Activated CD4-positive, alpha-beta T cell treated with anti-CD3 and anti-CD28 coated beads, Interleukin-2, amount 10 ng/mL, durations not matched to agents 7 days and 5 days (primary cell): ENCODE results near the gene ABCG4. TPM values are rescaled to one million over a fixed set of nuclear protein-coding genes. Genes with fewer than 3 reads are reported as not detected.

ENCODE experiments used
- CTCF ChIA-PET: fragments of 350-600 bp; sonication (Branson Sonifier 250); formaldehyde crosslinking; loops from one replicate; lab custom pipeline; 2021; ENCODE audit warnings: antibody characterized with exemption; lab: Charles Lee
- POLR2A ChIA-PET: fragments of 350-600 bp; sonication (Branson Sonifier 250); formaldehyde crosslinking; loops from one replicate; lab custom pipeline; 2021; ENCODE audit warnings: antibody characterized with exemption; lab: Charles Lee
- DNase-seq: peaks from one replicate; pipeline ENCODE4 v3.0.0-alpha.2; 2020
- H3K27ac Mint-ChIP-seq: one replicate; pipeline ENCODE4 v1.8.0; 2021; ENCODE audit warnings: mild to moderate bottlenecking, moderate library complexity, mixed read lengths
- H3K27me3 Mint-ChIP-seq: one replicate; pipeline ENCODE4 v1.8.0; 2021; ENCODE audit warnings: mixed read lengths
- H3K36me3 Mint-ChIP-seq: one replicate; pipeline ENCODE4 v1.8.0; 2021; ENCODE audit warnings: low read depth, mixed read lengths
- H3K4me1 Mint-ChIP-seq: one replicate; pipeline ENCODE4 v1.8.0; 2021; ENCODE audit warnings: mixed read lengths
- H3K4me3 Mint-ChIP-seq: one replicate; pipeline ENCODE4 v1.8.0; 2021; ENCODE audit warnings: mild to moderate bottlenecking, moderate library complexity, mixed read lengths
- H3K9me3 Mint-ChIP-seq: one replicate; pipeline ENCODE4 v1.8.0; 2021; ENCODE audit warnings: mixed read lengths
- total RNA-seq, 2 experiments: library from RNA; stranded (reverse); gene quantifications; one replicate each; pipeline ENCODE4 v1.2.3, GENCODE V29; 2021

ABCG4 gene
- total RNA-seq, 2 experiments from 2014 or later: 0.15 TPM; not detected in 1

DNA sequence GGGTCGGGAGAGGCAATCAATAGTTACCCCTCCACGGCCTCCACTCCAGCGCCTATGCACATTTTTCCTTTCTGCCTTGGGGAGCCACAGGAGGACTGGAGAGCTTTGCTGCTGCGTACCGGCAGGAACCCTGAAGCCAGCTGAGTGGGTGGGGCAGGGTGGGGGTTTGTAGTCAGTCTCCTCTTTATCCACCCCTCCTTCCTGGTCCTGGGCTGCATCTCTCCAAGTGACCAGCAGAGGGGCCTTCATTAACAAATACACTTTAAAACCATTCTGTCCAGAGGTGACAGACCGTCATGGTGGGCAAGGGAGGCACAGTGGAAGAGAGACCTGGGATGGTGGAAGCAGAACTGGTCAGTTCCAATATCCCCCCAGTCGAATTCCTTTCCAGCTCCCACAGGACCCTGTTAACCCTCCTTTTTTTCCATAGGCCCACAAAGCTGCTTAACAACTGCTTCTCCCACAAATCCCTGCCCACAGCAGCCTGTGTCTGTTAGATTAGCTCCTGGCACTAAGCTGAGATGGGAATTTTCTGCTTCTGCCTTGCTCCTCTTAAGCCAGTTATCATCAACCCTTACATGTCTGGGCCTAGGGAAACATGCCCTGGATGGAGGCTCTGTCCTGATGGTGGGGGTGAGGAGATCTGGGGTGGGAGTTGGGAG lies 3.9 kb upstream of the ABCG4 start:
- H3K4me3 Mint-ChIP-seq: no peak overlapping the region
- peaks cover 8% of the 10 kb centered on the region for H3K4me1 Mint-ChIP-seq
- POLR2A ChIA-PET: no interaction called here
- peak; percentile 34 for DNase-seq
- peaks cover 46% of the 10 kb centered on the region for H3K27me3 Mint-ChIP-seq
- no peak overlapping the region for H3K27ac Mint-ChIP-seq
- no peaks in the 10 kb centered on the region for H3K9me3 Mint-ChIP-seq
- no peaks in the 10 kb centered on the region for H3K36me3 Mint-ChIP-seq
- CTCF ChIA-PET: interaction anchor here (0.7 to 2.1 kb wide), 9 partner anchors 8 to 122 kb away, joined by 3 to 7 read pairs (median 3); no protein-coding TSS in a partner anchor

DNA sequence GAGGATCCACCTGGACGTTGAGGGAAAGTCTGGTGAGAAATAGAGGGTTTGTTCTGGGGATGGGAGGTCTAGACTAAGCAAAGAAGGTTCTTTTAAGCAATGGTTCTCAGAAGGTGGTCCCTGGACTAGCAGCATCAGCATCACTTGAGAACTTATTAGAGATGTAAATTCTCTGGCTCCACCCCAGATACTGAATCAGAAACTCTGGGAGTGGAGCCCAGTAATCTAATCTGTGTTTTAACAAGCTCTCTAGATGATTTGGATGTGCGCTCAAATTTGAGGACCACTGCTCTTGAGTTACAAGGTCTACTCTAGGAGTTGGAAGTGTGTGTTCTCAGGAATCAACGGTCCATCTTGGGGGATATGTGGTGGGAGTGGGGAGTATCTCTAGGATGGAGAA lies 3.3 kb upstream of the ABCG4 start:
- ChIA-PET CTCF (interaction anchor here (0.7 to 1.9 kb wide), 7 partner anchors 9 to 121 kb away, joined by 3 to 7 read pairs (median 3); no protein-coding TSS in a partner anchor), POLR2A (no interaction called here)
- Mint-ChIP-seq H3K9me3 (no peaks in the 10 kb centered on the region), H3K4me1 (peaks cover 8% of the 10 kb centered on the region), H3K4me3 (no peak overlapping the region), H3K27ac (no peak overlapping the region), H3K36me3 (no peaks in the 10 kb centered on the region), H3K27me3 (peaks cover 52% of the 10 kb centered on the region)
- no peak for DNase-seq

DNA sequence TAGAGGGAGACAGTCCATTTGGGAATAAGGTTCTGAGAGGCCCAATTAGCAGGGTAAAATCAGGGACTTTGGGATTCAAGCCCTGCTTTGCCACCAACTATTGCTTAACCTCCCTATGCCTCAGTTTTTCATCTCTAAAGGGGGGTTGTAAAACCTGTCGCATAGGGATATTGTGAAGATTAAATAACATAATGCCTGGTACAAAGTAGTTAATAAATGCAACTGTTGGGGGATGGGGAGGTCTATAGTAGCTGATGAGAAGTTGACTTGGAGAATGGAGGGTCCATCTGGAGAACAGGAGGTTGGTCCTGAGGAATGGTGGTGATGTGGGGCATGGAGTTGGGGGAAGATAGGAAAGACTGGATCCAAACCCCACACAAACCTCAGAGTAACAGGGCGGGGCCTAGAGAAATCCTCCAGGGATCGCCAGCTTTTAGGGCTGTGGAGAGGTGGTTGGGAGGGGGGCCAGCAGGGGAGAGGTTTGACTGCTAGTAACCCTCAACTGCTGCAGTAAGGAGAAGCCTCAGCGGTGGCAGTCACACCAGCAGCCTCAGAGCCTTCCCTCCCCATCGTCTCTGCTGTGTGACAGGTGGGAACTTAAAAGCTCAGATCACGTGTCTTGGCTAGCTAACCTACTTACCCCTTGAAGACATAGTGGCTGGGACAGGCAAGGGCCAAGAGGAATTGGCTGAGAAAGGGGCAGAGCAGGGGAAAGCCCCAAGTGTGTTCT lies 1.1 kb upstream of the ABCG4 start:
- CTCF ChIA-PET: interaction anchor here (0.7 to 1.6 kb wide), 5 partner anchors 10 to 233 kb away, joined by 3 to 7 read pairs (median 3); no protein-coding TSS in a partner anchor
- Mint-ChIP-seq H3K4me3 (peak overlapping the region; percentile 45), H3K9me3 (no peaks in the 10 kb centered on the region), H3K36me3 (no peaks in the 10 kb centered on the region), H3K4me1 (peaks cover 8% of the 10 kb centered on the region), H3K27ac (peak overlapping the region; percentile 15), H3K27me3 (peaks cover 62% of the 10 kb centered on the region)
- no peak for DNase-seq
- POLR2A ChIA-PET: interaction anchor here (0.5 kb wide), 1 partner anchor 119 kb away, joined by 3 read pairs; no protein-coding TSS in a partner anchor

GRCh38 chr11:119148720-119149017 lies 183 bp upstream of the ABCG4 start:
- no peaks in the 10 kb centered on the region for H3K36me3 Mint-ChIP-seq
- H3K9me3 Mint-ChIP-seq: no peaks in the 10 kb centered on the region
- H3K27me3 Mint-ChIP-seq: peaks cover 57% of the 10 kb centered on the region
- CTCF ChIA-PET: interaction anchor here (1.1 to 1.6 kb wide), 6 partner anchors 9 to 48 kb away, joined by 3 to 7 read pairs (median 3); no protein-coding TSS in a partner anchor
- DNase-seq: no peak
- peak overlapping the region; percentile 65 for H3K4me3 Mint-ChIP-seq
- H3K4me1 Mint-ChIP-seq: peaks cover 8% of the 10 kb centered on the region
- H3K27ac Mint-ChIP-seq: peak overlapping the region; percentile 10
- POLR2A ChIA-PET: interaction anchor here (0.5 kb wide), 1 partner anchor 118 kb away, joined by 3 read pairs; no protein-coding TSS in a partner anchor

GRCh38 chr11:119149786-119150275 lies 979 bp downstream of the ABCG4 start:
- peaks cover 59% of the 10 kb centered on the region for H3K27me3 Mint-ChIP-seq
- no peak overlapping the region for H3K27ac Mint-ChIP-seq
- peaks cover 8% of the 10 kb centered on the region for H3K4me1 Mint-ChIP-seq
- ChIA-PET POLR2A (no interaction called here), CTCF (interaction anchor here (0.6 to 1.8 kb wide), 3 partner anchors 9 to 27 kb away, joined by 3 to 7 read pairs (median 3); partner anchors contain the start of gene NLRX1)
- peak overlapping the region; percentile 29 for H3K4me3 Mint-ChIP-seq
- no peak for DNase-seq
- no peaks in the 10 kb centered on the region for H3K9me3 Mint-ChIP-seq
- H3K36me3 Mint-ChIP-seq: no peaks in the 10 kb centered on the region

- ChIA-PET POLR2A (no interaction called here), CTCF (interaction anchor here (1.0 to 5.1 kb wide), 9 partner anchors 8 to 204 kb away, joined by 3 to 26 read pairs (median 4); partner anchors contain the start of gene NLRX1)
- H3K4me3 Mint-ChIP-seq: no peak overlapping the region
- peaks cover 13% of the 10 kb centered on the region for H3K4me1 Mint-ChIP-seq
- no peaks in the 10 kb centered on the region for H3K9me3 Mint-ChIP-seq
- peak overlapping the region; percentile 15 for H3K27ac Mint-ChIP-seq
- peaks cover 53% of the 10 kb centered on the region for H3K27me3 Mint-ChIP-seq
- no peak for DNase-seq
- H3K36me3 Mint-ChIP-seq: no peaks in the 10 kb centered on the region
Measured at GRCh38 chr11:119152043-119152442, 3.2 kb downstream of the ABCG4 start.

DNA sequence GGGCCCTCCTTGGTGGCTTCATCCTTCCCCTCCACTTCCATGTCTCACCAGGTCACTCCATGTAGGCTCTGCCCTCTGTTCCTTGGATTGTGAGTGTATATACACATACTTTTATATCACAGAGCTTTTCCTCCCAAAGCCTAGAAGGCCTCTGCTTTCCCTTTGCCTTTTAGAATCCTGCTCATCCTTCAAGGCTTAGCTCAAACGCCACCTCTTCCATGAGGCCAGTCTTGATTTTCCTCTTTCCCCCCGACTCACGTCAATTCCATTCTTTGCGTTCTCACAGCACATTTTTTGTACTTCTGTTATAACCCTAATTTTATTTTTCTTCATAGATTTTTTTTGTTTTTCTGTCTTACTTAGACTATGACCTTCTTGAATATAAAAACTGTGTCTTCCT lies 3.8 kb downstream of the ABCG4 start:
- H3K4me1 Mint-ChIP-seq: peaks cover 13% of the 10 kb centered on the region
- no peak for DNase-seq
- H3K27me3 Mint-ChIP-seq: peaks cover 48% of the 10 kb centered on the region
- ChIA-PET POLR2A (no interaction called here), CTCF (interaction anchor here (1.0 to 5.1 kb wide), 7 partner anchors 8 to 186 kb away, joined by 3 to 26 read pairs (median 4); partner anchors contain the start of gene NLRX1)
- no peak overlapping the region for H3K27ac Mint-ChIP-seq
- no peak overlapping the region for H3K4me3 Mint-ChIP-seq
- H3K9me3 Mint-ChIP-seq: no peaks in the 10 kb centered on the region
- no peaks in the 10 kb centered on the region for H3K36me3 Mint-ChIP-seq

GRCh38 chr11:119153049-119153818 lies 4.4 kb downstream of the ABCG4 start:
- H3K4me3 Mint-ChIP-seq: no peak overlapping the region
- H3K9me3 Mint-ChIP-seq: no peaks in the 10 kb centered on the region
- H3K27ac Mint-ChIP-seq: no peak overlapping the region
- CTCF ChIA-PET: interaction anchor here (1.0 to 5.1 kb wide), 5 partner anchors 9 to 170 kb away, joined by 4 to 26 read pairs (median 4); partner anchors contain the start of gene NLRX1
- peaks cover 8% of the 10 kb centered on the region for H3K4me1 Mint-ChIP-seq
- no peaks in the 10 kb centered on the region for H3K36me3 Mint-ChIP-seq
- peaks cover 41% of the 10 kb centered on the region for H3K27me3 Mint-ChIP-seq
- DNase-seq: no peak
- POLR2A ChIA-PET: no interaction called here

- POLR2A ChIA-PET: no interaction called here
- H3K27me3 Mint-ChIP-seq: peaks cover 35% of the 10 kb centered on the region
- H3K4me1 Mint-ChIP-seq: peaks cover 5% of the 10 kb centered on the region
- no peaks in the 10 kb centered on the region for H3K36me3 Mint-ChIP-seq
- CTCF ChIA-PET: interaction anchor here (0.6 to 5.1 kb wide), 4 partner anchors 9 to 19 kb away, joined by 3 to 26 read pairs (median 6); partner anchors contain the start of gene NLRX1
- no peak overlapping the region for H3K27ac Mint-ChIP-seq
- no peak for DNase-seq
- H3K9me3 Mint-ChIP-seq: no peaks in the 10 kb centered on the region
- no peak overlapping the region for H3K4me3 Mint-ChIP-seq
Measured at GRCh38 chr11:119154178-119154577, 5.3 kb downstream of the ABCG4 start.

GRCh38 chr11:119155733-119156492 lies 7.1 kb downstream of the ABCG4 start:
- ChIA-PET POLR2A (no interaction called here), CTCF (interaction anchor here (0.8 to 5.1 kb wide), 4 partner anchors 13 to 49 kb away, joined by 3 to 26 read pairs (median 6); partner anchors contain the start of gene NLRX1)
- no peak overlapping the region for H3K4me3 Mint-ChIP-seq
- H3K4me1 Mint-ChIP-seq: peaks cover 5% of the 10 kb centered on the region
- no peak overlapping the region for H3K27ac Mint-ChIP-seq
- no peak for DNase-seq
- H3K9me3 Mint-ChIP-seq: no peaks in the 10 kb centered on the region
- no peaks in the 10 kb centered on the region for H3K36me3 Mint-ChIP-seq
- H3K27me3 Mint-ChIP-seq: peaks cover 24% of the 10 kb centered on the region

GRCh38 chr11:119156496-119156895 lies 7.6 kb downstream of the ABCG4 start:
- ChIA-PET POLR2A (no interaction called here), CTCF (no interaction called here)
- Mint-ChIP-seq H3K4me1 (peaks cover 5% of the 10 kb centered on the region), H3K9me3 (no peaks in the 10 kb centered on the region), H3K36me3 (no peaks in the 10 kb centered on the region), H3K27ac (no peak overlapping the region), H3K4me3 (no peak overlapping the region), H3K27me3 (peaks cover 22% of the 10 kb centered on the region)
- no peak for DNase-seq
